HG03558 (cell line): ENCODE measurements around the gene CHGA.

Experiments used
- ATAC-seq: cut with Tn5 transposase; IDR thresholded peaks from one replicate; pipeline ENCODE4 v1.9.1; 2021; ENCODE audit warnings: moderate number of reproducible peaks; ENCODE audit not compliant: unreplicated experiment; ENCODE audit errors: extremely low read depth

Gene CHGA

DNA sequence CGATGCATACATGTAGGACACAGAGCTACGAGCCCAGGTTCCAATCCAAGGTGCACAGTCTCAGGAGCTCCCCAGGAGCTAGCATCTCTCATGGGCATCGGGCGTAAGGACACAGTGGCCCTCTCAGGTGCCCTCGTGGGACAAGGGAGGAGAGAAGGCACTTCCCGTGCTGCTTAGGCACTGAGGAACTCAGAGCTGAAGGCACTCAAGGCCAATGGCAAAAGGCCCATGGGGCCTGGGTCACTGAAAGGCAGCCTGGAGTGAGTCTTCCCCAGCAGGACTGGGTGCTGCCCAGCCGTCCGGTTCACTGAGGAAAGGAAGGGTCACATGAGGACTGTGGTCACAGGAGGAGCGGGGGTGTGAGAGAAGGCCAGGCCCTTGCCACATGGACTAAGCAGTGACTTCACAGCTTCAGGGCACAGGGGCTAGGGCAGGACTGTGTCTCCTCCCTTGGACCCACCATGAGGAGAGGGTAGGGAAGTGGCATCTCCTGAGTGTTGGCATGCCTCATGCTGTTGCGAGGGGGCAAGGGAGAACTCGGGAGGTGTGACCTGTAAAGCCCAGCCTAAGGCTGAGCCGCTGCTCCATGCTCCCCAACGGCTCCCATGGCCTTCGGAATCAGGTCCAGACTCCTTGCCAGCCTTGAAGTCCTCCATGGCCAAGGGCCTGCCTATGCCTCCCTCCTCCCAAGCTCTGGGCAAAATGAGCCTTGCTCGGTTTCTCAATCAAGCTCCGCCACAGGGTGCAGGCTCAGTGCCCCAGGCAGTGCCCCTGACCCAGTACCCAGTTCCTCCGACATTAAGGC, 51.8 kb downstream of the CHGA start:
- no peak for ATAC-seq

DNA sequence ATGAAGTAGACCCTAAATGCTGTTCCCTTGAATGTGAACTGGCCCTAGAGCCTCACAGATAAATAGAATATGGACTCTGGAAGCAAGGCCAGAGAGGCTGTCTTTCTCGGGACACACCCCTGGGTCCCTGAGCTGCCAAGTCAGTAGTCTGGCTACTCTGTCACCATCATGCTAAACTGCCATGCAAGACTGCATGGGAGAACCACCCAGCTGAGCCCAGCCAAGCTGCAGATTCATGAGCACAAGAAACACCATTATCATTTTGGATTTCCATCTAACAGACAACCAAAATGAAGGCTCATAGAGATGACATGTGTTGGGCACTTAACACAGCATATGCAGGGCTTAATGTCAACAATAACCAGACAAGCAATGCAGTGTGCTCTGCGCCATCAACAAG, 53.3 kb downstream of the CHGA start:
- no peak for ATAC-seq

DNA sequence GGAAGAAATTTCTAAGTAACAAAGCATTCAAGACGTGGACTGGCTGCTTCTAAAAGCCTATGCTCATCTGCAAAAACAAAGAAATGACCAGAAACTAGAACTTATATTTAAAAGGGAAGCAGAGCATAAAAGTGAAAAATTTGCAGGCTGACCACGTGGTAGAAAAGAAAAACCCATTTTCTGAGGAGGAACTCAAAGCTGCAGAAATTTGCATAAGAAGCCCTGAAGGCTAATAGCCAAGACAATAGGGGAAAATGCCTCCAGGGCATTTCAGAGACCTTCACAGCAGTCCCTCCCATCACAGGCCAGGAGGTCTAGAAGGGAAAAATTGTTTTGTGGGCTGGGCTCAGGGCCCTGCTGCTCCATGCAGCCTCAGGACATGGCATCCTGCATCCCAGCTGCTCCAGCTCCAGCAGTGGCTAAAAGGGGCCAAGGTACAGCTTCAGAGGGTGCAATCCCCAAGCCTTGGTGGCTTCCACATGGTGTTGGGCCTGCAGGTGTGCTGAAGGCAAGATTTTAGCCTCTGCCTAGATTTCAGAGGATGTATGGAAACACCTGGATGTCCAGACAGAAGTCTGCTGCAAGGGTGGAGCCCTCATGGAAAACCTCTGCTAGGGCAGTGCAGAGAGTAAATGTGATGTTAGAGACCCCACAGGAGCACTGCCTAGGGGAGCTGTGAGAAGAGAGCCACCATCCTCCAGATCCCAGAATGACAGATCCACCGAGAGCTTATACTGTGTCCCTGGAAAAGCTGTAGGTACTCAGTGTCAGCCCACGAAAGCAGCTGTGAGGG, 55.5 kb downstream of the CHGA start:
- ATAC-seq = no peak

DNA sequence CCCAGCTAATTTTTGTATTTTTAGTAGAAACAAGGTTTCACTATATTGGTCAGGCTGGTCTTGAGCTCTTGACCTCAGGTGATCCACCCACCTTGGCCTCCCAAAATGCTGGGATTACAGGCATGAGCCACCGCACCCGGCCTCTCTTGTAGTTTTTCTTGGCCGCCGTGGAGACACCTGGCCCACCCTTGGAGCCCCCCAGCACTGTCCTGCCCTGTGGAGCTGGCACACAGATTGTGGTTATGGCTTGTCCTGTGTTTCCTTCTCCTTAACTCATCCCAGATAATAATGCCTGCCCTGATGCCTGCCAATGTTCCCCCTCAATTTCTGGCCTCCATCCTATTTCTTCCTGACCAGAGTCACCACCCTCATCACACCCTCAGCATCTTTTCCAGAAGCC, 57.9 kb downstream of the CHGA start:
- no peak for ATAC-seq

DNA sequence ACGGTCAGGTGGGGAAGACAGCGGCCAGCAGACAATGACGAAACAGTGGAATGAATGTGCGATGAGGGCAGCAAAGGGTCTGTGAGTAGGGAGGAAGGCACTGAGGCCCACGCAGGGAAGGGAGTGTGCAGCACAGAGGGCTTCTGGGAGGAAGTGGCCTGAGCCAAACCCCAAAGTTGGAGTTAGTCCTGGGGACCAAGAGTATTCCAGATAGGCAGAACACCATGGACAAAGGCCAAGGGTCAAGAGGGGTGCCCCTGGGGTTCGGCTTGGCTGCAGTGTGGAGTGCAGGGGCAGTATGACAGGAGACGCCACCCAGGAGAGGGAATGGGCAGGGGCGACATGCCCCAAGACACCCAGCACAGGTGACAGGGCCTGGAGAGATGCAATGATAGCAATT, 58.8 kb downstream of the CHGA start:
- no peak for ATAC-seq

DNA sequence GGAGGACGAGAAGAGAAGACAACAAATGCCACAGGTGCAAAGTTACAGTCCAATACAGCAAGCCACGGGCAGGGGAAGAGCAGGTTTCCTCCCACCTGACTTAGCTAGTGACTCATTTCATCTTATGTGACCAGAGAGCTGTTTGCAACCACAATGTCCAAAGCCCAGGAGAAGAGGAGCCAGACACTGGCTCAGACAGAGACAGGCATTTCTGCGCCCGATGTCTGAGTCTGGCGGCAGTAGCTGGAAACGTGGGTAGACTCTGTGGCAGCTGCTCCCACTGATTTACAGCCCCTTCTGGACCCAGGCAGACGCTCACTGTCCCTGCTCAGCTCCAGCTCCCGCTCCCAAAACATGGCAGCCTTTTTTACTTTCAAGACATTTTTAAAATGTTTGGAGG, 60.0 kb downstream of the CHGA start:
- ATAC-seq = no peak

DNA sequence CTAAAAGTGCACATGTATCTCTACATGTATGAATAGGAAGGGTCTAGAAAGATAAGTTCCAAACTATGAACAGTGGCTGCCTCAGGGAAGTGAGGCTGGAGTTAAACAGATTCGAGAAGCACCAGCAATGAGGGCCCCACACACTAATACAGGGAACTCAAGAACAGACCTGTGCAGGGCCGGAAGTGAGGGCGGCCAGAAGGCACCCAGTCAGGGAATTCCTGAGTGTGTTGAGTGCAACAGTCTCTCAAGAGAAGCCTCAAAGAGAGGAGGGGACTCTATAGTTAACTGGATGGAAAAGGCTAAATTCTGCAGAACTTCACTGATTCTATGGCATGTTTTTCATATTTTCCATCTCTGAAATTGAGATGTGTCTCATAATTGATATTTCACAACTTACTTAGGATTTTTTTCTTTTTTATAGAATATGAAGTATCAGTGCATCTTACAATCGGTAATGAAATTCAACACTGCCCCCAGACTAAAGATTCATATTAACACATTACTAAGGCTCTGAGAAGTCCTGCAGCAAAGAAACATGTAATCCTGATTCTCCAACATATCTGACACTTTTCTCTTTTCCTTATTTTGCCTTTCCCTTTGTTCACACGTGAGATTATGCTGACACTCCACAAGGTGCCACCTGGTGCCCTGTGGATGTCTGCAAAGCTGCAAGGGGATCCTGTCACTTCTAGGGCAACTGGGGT, 61.3 kb downstream of the CHGA start:
- ATAC-seq = no peak
